ENCODE measurements around the gene ANKRD52.

DNA sequence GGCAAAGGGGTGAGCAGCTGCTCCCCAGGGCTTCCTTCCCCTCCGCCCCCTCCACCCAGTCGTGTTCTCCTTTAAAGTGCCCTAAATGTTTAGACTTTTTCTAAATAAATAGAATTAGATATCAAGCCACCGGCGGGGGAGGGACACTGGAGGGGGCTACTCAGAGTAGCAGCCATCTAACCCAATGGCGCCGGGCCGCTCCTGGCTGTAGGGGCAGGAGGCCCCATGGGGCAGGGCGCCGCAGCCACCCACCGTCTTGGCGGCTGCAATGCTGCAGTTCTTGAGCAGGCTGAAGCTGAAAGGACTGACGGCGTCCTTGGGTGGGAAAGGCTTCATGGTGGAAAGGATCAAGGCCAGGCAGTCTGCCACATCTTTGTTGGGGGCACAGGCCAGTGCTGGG, 15.2 kb downstream of the ANKRD52 start:
- TF ChIP-seq POLR2A (IDR thresholded peaks at IDR 0.05): no peak
- no peak for TF ChIP-seq POLR2AphosphoS5 (IDR thresholded peaks at IDR 0.05)
